Fibroblast of the aortic adventitia (primary cell): Measurements from ENCODE around the gene SBDS. TPM values are rescaled to one million over a fixed set of nuclear protein-coding genes. Genes with fewer than 3 reads are reported as not detected.
"Not testable (repeated sequence)": the region's sequence is repeated elsewhere in the genome, so short reads cannot be mapped to it uniquely, and the experiment has no call there.

Source experiments
- DNase-seq: peaks from one replicate; pipeline ENCODE4 v3.0.0-alpha.2; 2010; ENCODE audit warnings: low read depth
- H3K4me3 ChIP-seq: 2 replicates; pipeline ENCODE4 v1.5.1; 2011; ENCODE audit warnings: low read depth, mild to moderate bottlenecking, control low read depth, low read length, moderate library complexity
- total RNA-seq: library from RNA; depleted of rRNA; stranded (reverse); fragments of >200 nt; gene quantifications from 2 replicates; pipeline ENCODE4 v1.2.3, GENCODE V29; 2012; ENCODE audit warnings: low replicate concordance
- TF ChIP-seq, protein P1 (sequence below): IDR thresholded peaks from 2 replicates; pipeline ENCODE4 v1.5.1; 2011; ENCODE audit warnings: mild to moderate bottlenecking, low read length, control low read depth, inconsistent platforms; ENCODE audit not compliant: insufficient read depth

SBDS gene
- total RNA-seq, 1 donor: 94.1 TPM

DNA sequence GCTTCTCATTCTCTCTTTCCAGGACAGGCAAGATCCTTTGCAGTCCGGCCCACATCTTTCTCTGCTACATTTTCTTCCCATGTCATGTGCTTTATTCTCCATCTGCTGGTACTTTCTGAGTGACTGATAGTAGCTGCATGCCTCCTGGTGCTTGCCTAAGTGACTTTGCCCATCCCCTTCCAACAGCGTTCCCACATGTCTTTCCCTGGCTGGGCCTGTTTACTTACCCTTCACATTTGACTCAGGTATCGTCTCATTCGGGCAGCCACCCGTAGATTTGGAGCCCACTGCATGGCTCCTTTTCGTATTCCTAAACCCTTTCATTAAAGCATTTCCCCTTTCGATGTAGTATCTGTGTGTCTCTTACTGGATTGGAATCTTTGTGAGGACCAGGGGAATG lies 25.9 kb upstream of the SBDS start:
- no peak overlapping the region for H3K4me3 ChIP-seq
- TF ChIP-seq, protein P1, sequence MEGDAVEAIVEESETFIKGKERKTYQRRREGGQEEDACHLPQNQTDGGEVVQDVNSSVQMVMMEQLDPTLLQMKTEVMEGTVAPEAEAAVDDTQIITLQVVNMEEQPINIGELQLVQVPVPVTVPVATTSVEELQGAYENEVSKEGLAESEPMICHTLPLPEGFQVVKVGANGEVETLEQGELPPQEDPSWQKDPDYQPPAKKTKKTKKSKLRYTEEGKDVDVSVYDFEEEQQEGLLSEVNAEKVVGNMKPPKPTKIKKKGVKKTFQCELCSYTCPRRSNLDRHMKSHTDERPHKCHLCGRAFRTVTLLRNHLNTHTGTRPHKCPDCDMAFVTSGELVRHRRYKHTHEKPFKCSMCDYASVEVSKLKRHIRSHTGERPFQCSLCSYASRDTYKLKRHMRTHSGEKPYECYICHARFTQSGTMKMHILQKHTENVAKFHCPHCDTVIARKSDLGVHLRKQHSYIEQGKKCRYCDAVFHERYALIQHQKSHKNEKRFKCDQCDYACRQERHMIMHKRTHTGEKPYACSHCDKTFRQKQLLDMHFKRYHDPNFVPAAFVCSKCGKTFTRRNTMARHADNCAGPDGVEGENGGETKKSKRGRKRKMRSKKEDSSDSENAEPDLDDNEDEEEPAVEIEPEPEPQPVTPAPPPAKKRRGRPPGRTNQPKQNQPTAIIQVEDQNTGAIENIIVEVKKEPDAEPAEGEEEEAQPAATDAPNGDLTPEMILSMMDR: no peak
- DNase-seq: no peak

DNA sequence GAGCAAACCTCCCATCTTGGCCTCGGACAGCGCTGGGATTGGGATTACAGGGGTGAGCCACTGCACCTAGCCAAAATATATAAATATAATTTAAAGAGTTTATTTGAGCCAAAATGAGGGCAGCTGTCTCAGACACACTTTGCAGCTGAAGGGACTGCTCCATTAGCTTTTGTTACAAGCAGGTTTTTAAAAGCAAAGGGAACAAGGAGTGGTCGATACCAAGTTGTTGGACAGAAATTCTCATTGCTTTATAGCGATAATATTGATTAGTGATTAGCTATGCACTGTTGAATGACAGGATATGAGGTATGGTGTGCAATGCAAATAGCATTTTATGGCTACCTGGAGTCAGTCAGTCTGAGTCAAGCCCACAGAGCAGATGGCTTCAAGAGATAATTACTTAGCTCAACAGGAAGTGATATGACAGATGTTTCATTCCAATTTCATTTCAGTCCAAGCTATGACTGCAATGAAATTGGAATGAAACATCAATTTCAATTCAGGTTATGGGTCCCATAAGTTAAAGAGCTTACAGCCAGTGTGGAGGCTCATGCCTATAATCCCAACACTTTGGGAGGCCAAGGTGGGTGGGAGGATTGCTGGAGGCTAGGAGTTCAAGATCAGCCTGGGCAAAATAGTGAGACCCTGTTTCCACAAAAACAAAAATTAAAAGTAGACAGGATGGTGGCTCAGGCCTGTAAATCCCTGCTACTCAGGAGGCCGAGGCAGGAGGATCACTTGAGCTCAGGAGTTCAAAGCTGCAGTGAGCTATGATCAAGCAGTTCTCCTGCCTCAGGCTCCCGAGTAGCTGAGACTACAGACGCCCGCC lies 24.4 kb upstream of the SBDS start:
- no peak for DNase-seq
- H3K4me3 ChIP-seq: no peak overlapping the region
- TF ChIP-seq, protein P1: no peak

DNA sequence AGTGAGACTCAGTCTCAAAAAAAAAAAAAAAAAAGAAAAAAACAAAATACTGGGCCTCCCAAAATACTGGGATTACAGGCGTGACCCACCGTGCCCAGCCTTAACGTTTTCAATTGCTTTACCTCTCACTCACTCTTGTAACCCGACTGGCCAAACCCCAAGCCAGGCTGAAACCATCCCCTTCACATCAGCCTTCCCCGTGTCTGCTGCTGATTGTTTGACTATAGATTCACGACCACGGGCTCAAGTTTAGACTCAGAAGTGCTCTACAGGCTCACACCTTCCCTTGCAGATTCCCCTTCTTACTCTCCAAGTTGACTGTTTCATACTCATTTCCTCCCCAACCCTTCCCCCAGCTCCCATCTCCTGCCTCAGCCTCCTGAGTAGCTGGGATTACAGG lies 23.6 kb upstream of the SBDS start:
- TF ChIP-seq, protein P1: no peak
- DNase-seq: no peak
- no peak overlapping the region for H3K4me3 ChIP-seq

DNA sequence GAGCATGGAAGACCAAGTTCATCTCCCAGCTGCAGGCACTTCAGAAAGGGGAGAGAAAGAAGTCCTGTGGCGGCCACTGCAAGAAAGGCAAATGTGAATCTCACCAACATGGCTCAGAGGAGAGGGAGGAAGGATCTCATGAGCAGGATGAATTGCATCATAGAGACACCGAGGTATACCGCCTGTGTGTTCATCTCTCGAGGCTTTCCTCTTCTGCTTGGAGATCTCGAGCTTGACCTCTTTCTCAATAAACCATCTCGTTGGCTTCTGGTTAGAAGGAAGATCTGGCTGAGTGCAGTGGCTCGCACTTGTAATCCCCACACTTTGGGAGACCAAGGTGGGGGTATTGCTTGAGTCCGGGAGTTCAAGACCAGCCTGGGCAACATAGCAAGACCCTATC lies 22.6 kb upstream of the SBDS start:
- not testable (repeated sequence) for H3K4me3 ChIP-seq

DNA sequence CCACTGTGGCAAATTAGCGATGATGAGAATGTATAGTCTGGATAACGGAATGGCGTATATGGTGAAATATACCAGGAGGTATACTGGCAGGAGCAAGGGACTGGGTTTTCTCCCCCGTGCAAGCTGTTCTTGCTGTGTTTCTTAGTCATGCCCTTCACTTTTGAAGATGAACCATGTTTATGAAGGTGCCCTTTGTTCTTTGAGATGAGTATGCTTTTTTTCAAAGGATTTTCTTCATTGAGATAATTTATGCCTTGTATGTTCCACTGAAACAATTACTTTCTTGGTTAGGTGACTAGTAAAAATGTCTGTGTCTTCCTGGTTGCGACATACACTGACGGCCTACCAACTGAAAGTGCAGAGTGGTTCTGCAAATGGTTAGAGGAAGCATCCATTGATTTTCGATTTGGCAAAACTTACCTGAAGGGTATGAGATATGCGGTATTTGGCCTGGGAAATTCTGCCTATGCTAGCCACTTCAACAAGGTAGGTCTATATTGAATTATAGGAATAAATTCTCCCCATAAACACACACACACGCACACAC lies 18.8 kb upstream of the SBDS start:
- DNase-seq, H3K4me3 ChIP-seq: not testable (repeated sequence)

More for the DNA sequence above, 22.6 kb upstream of the SBDS start:
- not testable (repeated sequence) for DNase-seq

DNA sequence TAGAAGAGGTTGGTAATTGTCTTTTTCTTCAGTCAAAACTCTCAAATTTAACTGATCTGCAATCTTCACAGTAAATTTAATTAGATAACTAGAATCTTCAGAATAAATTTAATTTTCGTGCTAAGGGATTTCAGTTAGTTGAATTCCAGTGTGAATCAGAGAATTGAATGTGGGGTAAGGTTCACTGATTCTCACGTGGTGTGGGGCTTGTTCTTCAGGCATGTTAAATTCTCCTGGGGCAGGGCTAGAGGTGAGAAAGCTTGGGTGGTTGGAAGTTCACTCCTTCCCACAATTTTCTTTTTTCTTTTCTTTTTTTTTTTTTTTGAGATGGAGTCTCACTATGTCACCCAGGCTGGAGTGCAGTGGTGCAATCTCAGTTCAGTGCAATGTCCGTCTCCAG lies 14.3 kb upstream of the SBDS start:
- H3K4me3 ChIP-seq: not testable (repeated sequence)

DNA sequence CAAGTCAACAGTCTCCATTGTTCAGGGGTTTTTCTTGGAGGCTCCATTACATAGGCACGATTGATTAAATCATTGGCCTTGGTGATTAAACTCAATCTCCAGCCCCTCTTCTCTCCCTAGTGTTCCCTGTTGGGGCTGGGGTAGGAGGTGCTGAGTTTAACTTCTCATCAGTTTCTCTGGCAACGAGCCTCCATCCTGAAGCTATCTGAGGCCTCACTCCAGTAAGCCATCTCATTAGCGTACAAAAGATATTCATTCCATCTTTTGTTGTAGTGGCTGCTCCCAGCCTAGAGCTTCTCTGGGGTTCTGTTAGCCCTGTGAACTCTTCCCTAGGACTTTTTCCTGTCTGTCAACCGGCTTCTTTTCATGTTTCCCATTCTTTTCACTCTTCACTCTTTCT lies 12.9 kb upstream of the SBDS start:
- TF ChIP-seq, protein P1: no peak

More for the DNA sequence above, 14.3 kb upstream of the SBDS start:
- DNase-seq: not testable (repeated sequence)

DNA sequence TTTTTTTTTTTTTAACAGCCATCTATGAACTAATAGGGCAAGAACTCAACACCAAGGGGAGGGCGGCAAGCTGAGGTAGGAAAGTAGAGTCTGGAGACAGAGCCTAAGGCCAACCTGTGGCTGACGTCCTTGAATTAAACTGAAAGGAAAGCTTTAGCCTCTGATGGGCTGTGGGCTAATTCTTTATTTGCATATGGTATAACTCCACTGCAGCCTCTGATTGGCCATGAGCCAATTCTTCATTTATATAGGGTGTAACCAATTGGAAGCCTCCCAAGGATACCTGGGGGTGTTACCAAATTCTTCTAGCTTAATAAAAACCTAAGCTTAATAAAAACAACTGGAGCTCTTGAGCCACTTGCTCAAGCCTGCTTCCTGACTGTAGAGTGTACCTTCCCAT lies 11.6 kb upstream of the SBDS start:
- no peak overlapping the region for H3K4me3 ChIP-seq
- DNase-seq: no peak
- TF ChIP-seq, protein P1: no peak

More for the DNA sequence above, 12.9 kb upstream of the SBDS start:
- no peak overlapping the region for H3K4me3 ChIP-seq
- DNase-seq: no peak

DNA sequence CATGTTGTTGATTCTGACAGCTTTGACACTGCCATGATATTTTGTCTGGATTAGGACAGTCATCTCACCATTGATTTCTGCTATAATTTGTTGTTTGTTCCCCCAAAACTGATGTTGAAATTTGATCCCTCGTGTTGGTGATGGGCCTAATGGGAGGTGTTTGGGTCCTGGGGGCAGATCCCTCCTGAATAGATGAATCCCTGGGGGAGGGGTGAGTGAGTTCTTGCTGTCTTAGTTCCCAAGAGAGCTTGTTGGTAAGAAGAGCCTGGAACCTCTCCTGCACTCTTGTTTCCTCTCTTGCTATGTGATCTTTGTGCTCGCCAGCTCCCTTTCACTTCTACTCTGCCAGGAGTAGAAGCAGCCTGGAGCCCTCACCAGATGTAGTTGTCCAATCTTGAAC lies 8.8 kb upstream of the SBDS start:
- not testable (repeated sequence) for H3K4me3 ChIP-seq, DNase-seq
